ENCODE results near the gene SLC22A23. TPM values are rescaled to one million over a fixed set of nuclear protein-coding genes. Genes with fewer than 3 reads are reported as not detected.

The SLC22A23 gene
- total and polyA plus RNA-seq, 2 donors (not counting 1 experiment from before 2014, with no cell fraction given) = 0.18 to 1.4 TPM

- Histone ChIP-seq H3K79me2 (ENCODE audit: control insufficient read depth, insufficient read depth, low read length) (no peaks in the 10 kb centered on the region), H3K4me3 (ENCODE audit: control extremely low read depth in 1 of 5, extremely low read depth in 1 of 5, insufficient read depth in 1 of 5, low read depth in 2 of 5, low read length in 4 of 5) (no peak overlapping the region), H3K4me2 (replicated peaks; ENCODE audit: low read depth, low read length, poor library complexity, severe bottlenecking) (no peak overlapping the region), H3K27ac (ENCODE audit: low read length in 2 of 2) (no peak overlapping the region), H2AFZ (ENCODE audit: insufficient read depth, low read depth, low read length, poor library complexity, severe bottlenecking) (no peak overlapping the region), H3K9me3 (ENCODE audit: control extremely low read depth in 1 of 3, control insufficient read depth in 2 of 3, insufficient read depth in 1 of 3, low read length in 2 of 3) (peaks cover 0 to 7% (median 0%) of the 10 kb centered on the region in 3 donors), H3K27me3 (replicated peaks in 1 of 4; ENCODE audit: control extremely low read depth in 1 of 4, control insufficient read depth in 3 of 4, insufficient read depth in 4 of 4, low read length in 3 of 4) (peaks cover 0 to 22% (median 9%) of the 10 kb centered on the region in 4 experiments), H3K4me1 (ENCODE audit: control insufficient read depth in 2 of 2, insufficient read depth in 2 of 2, low read length in 2 of 2) (peaks cover 7 to 8% of the 10 kb centered on the region in 2 donors), H4K20me1 (ENCODE audit: control insufficient read depth, insufficient read depth, low read length, poor library complexity, severe bottlenecking) (no peaks in the 10 kb centered on the region), H3K36me3 (replicated peaks in 1 of 2; ENCODE audit: control extremely low read depth in 1 of 2, control insufficient read depth in 1 of 2, extremely low read depth in 1 of 2, insufficient read depth in 2 of 2, low read length in 1 of 2) (no peaks in the 10 kb centered on the region), H3K9ac (ENCODE audit: low read length) (no peak overlapping the region)
- POLR2A ChIA-PET = no interaction called here
- H3K4me3 Mint-ChIP-seq = no peak overlapping the region
- DNase-seq = no peak
- peaks cover 28% of the 10 kb centered on the region for H3K27me3 Mint-ChIP-seq
- intact Hi-C loops (cut with micrococcal nuclease) = loop anchor here (10.0 kb wide), 1 partner anchor 882 kb away; the partner anchor contains the start of gene ECI2
- no peaks in the 10 kb centered on the region for H3K9me3 Mint-ChIP-seq (ENCODE audit: insufficient read depth)
- CTCF ChIA-PET = interaction anchor here (1.1 to 3.2 kb wide), 5 partner anchors 11 to 189 kb away, joined by 3 to 19 read pairs (median 11); no protein-coding TSS in a partner anchor
- WGBS (ENCODE audit: insufficient coverage) = 97% methylated on average over 21 of the region's 22 CpGs
- peaks cover 4% of the 10 kb centered on the region for H3K4me1 Mint-ChIP-seq
- no peak for ATAC-seq (ENCODE audit: low read depth)
- TF ChIP-seq EZH2 (IDR thresholded peaks at IDR 0.05; ENCODE audit: borderline replicate concordance, insufficient read depth, low read depth, low read length, poor library complexity, severe bottlenecking) (no peak), CTCF (IDR thresholded peaks at IDR 0.05) (no peak)
- no peak overlapping the region for H3K27ac Mint-ChIP-seq
These were observed 203.8 kb downstream of the SLC22A23 start for GRCh38 chr6:3252861-3253596.

- Mint-ChIP-seq H3K27me3 (peaks cover 30% of the 10 kb centered on the region), H3K4me3 (no peak overlapping the region), H3K9me3 (ENCODE audit: insufficient read depth) (no peaks in the 10 kb centered on the region), H3K4me1 (peaks cover 4% of the 10 kb centered on the region), H3K27ac (no peak overlapping the region)
- Histone ChIP-seq H3K9ac (ENCODE audit: low read length) (no peak overlapping the region), H4K20me1 (ENCODE audit: control insufficient read depth, insufficient read depth, low read length, poor library complexity, severe bottlenecking) (no peaks in the 10 kb centered on the region), H3K4me1 (ENCODE audit: control insufficient read depth in 2 of 2, insufficient read depth in 2 of 2, low read length in 2 of 2) (peaks cover 7 to 8% of the 10 kb centered on the region in 2 donors), H3K79me2 (ENCODE audit: control insufficient read depth, insufficient read depth, low read length) (no peaks in the 10 kb centered on the region), H3K27me3 (replicated peaks in 1 of 4; ENCODE audit: control extremely low read depth in 1 of 4, control insufficient read depth in 3 of 4, insufficient read depth in 4 of 4, low read length in 3 of 4) (peaks cover 0 to 28% (median 14%) of the 10 kb centered on the region in 4 experiments), H3K27ac (ENCODE audit: low read length in 2 of 2) (no peak overlapping the region), H3K4me2 (replicated peaks; ENCODE audit: low read depth, low read length, poor library complexity, severe bottlenecking) (no peak overlapping the region), H3K4me3 (ENCODE audit: control extremely low read depth in 1 of 5, extremely low read depth in 1 of 5, insufficient read depth in 1 of 5, low read depth in 2 of 5, low read length in 4 of 5) (no peak overlapping the region), H3K9me3 (ENCODE audit: control extremely low read depth in 1 of 3, control insufficient read depth in 2 of 3, insufficient read depth in 1 of 3, low read length in 2 of 3) (peaks cover 0 to 7% (median 0%) of the 10 kb centered on the region in 3 donors), H2AFZ (ENCODE audit: insufficient read depth, low read depth, low read length, poor library complexity, severe bottlenecking) (no peak overlapping the region), H3K36me3 (replicated peaks in 1 of 2; ENCODE audit: control extremely low read depth in 1 of 2, control insufficient read depth in 1 of 2, extremely low read depth in 1 of 2, insufficient read depth in 2 of 2, low read length in 1 of 2) (no peaks in the 10 kb centered on the region)
- DNase-seq (no peak), ATAC-seq (ENCODE audit: low read depth) (no peak)
- TF ChIP-seq CTCF (IDR thresholded peaks at IDR 0.05) = no peak
- TF ChIP-seq EZH2 (IDR thresholded peaks at IDR 0.05; ENCODE audit: borderline replicate concordance, insufficient read depth, low read depth, low read length, poor library complexity, severe bottlenecking) = no peak
- WGBS (ENCODE audit: insufficient coverage) = 96% methylated on average over 10 of the region's 10 CpGs
- ChIA-PET POLR2A (no interaction called here), CTCF (interaction anchor here (0.9 to 5.3 kb wide), 16 partner anchors 8 to 263 kb away, joined by 3 to 82 read pairs (median 8); partner anchors contain the start of genes BPHL and TUBB2A)
- intact Hi-C loops (cut with micrococcal nuclease) = loop anchor here (10.0 kb wide), 1 partner anchor 882 kb away; the partner anchor contains the start of gene ECI2
These were observed 204.5 kb downstream of the SLC22A23 start for GRCh38 chr6:3252369-3252768.
